ENCODE results near the gene SHISAL2B.

DNA sequence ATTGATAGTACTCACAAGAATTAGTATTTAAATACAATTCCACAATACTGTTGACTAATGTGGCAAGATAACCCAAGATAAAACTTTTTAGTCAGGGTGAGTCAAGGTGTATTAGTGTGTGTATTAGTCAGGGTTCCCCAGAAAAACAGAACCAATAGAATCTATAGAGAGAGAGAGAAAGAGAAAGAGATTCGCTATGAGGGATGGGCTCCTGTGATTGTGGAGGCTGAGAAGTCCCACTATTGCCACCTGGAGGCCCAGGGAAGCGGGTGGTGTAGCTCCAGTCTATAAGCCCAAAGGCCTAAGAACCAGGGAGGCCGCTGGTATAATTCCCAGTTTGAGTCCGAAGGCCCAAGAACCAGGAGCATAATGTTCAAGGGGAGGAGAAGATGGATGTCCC is 10.0 kb upstream of the SHISAL2B start:
- TF ChIP-seq, protein P1, sequence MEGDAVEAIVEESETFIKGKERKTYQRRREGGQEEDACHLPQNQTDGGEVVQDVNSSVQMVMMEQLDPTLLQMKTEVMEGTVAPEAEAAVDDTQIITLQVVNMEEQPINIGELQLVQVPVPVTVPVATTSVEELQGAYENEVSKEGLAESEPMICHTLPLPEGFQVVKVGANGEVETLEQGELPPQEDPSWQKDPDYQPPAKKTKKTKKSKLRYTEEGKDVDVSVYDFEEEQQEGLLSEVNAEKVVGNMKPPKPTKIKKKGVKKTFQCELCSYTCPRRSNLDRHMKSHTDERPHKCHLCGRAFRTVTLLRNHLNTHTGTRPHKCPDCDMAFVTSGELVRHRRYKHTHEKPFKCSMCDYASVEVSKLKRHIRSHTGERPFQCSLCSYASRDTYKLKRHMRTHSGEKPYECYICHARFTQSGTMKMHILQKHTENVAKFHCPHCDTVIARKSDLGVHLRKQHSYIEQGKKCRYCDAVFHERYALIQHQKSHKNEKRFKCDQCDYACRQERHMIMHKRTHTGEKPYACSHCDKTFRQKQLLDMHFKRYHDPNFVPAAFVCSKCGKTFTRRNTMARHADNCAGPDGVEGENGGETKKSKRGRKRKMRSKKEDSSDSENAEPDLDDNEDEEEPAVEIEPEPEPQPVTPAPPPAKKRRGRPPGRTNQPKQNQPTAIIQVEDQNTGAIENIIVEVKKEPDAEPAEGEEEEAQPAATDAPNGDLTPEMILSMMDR (IDR thresholded peaks at IDR 0.05), result no peak
- no peak for TF ChIP-seq POLR2AphosphoS5 (IDR thresholded peaks at IDR 0.05)
